ENCODE results near the gene SMARCAD1. TPM values are rescaled to one million over a fixed set of nuclear protein-coding genes. Genes with fewer than 3 reads are reported as not detected.

SMARCAD1 gene
- 10 to 100 TPM; 30.4 to 37.0 TPM for total RNA-seq

- Mint-ChIP-seq H3K4me1 (peaks cover 16% of the 10 kb centered on the region), H3K4me3 (peak within 1 kb of the TSS; percentile 98), H3K9me3 (no peaks in the 10 kb centered on the region), H3K36me3 (ENCODE audit: low read depth) (peaks cover 51% of the 10 kb centered on the region), H3K27me3 (no peaks in the 10 kb centered on the region), H3K27ac (peak within 1 kb of the TSS; percentile 99)
- peak; percentile 97 for ATAC-seq (replicated peaks)
Observed at GRCh38 chr4:94207469-94208224, at the start of gene SMARCAD1. SMARCAD1 (plus strand) TSS chr4:94207865; CDS start chr4:94208395, 530 bp downstream.

- no peaks in the 10 kb centered on the region for H3K9me3 Mint-ChIP-seq
- ATAC-seq (replicated peaks) = no peak
- H3K27me3 Mint-ChIP-seq = no peaks in the 10 kb centered on the region
- no peak overlapping the region for H3K4me3 Mint-ChIP-seq
- H3K4me1 Mint-ChIP-seq = peaks cover 4% of the 10 kb centered on the region
- no peak overlapping the region for H3K27ac Mint-ChIP-seq
- H3K36me3 Mint-ChIP-seq (ENCODE audit: low read depth) = no peaks in the 10 kb centered on the region
Observed at GRCh38 chr4:94158883-94159282, 48.8 kb upstream of the SMARCAD1 start.

GRCh38 chr4:94159790-94160189 is 47.9 kb upstream of the SMARCAD1 start:
- ATAC-seq (replicated peaks) = no peak
- no peak overlapping the region for H3K27ac Mint-ChIP-seq
- H3K4me1 Mint-ChIP-seq = peaks cover 4% of the 10 kb centered on the region
- no peaks in the 10 kb centered on the region for H3K9me3 Mint-ChIP-seq
- H3K27me3 Mint-ChIP-seq = no peaks in the 10 kb centered on the region
- no peak overlapping the region for H3K4me3 Mint-ChIP-seq
- H3K36me3 Mint-ChIP-seq (ENCODE audit: low read depth) = no peaks in the 10 kb centered on the region

GRCh38 chr4:94160774-94161173 is 46.9 kb upstream of the SMARCAD1 start:
- Mint-ChIP-seq H3K27me3 (no peaks in the 10 kb centered on the region), H3K36me3 (ENCODE audit: low read depth) (no peaks in the 10 kb centered on the region), H3K4me3 (no peak overlapping the region), H3K9me3 (no peaks in the 10 kb centered on the region), H3K4me1 (peaks cover 4% of the 10 kb centered on the region), H3K27ac (no peak overlapping the region)
- peak; percentile 59 for ATAC-seq (replicated peaks)

GRCh38 chr4:94165256-94165655 is 42.4 kb upstream of the SMARCAD1 start:
- no peaks in the 10 kb centered on the region for H3K9me3 Mint-ChIP-seq
- no peak overlapping the region for H3K4me3 Mint-ChIP-seq
- no peaks in the 10 kb centered on the region for H3K27me3 Mint-ChIP-seq
- H3K27ac Mint-ChIP-seq = no peak overlapping the region
- no peaks in the 10 kb centered on the region for H3K36me3 Mint-ChIP-seq (ENCODE audit: low read depth)
- no peak for ATAC-seq (replicated peaks)
- H3K4me1 Mint-ChIP-seq = peaks cover 4% of the 10 kb centered on the region

GRCh38 chr4:94168321-94168720 is 39.3 kb upstream of the SMARCAD1 start:
- Mint-ChIP-seq H3K27me3 (peaks cover 7% of the 10 kb centered on the region), H3K27ac (no peak overlapping the region), H3K4me1 (no peaks in the 10 kb centered on the region), H3K9me3 (no peaks in the 10 kb centered on the region), H3K4me3 (no peak overlapping the region), H3K36me3 (ENCODE audit: low read depth) (no peaks in the 10 kb centered on the region)
- no peak for ATAC-seq (replicated peaks)

- Mint-ChIP-seq H3K27me3 (peaks cover 7% of the 10 kb centered on the region), H3K27ac (no peak overlapping the region), H3K4me3 (no peak overlapping the region), H3K36me3 (ENCODE audit: low read depth) (no peaks in the 10 kb centered on the region), H3K9me3 (no peaks in the 10 kb centered on the region), H3K4me1 (no peaks in the 10 kb centered on the region)
- no peak for ATAC-seq (replicated peaks)
Observed at GRCh38 chr4:94169803-94170372, 37.8 kb upstream of the SMARCAD1 start.

- Mint-ChIP-seq H3K9me3 (no peaks in the 10 kb centered on the region), H3K4me1 (no peaks in the 10 kb centered on the region), H3K27ac (no peak overlapping the region), H3K27me3 (peaks cover 10% of the 10 kb centered on the region), H3K4me3 (no peak overlapping the region), H3K36me3 (ENCODE audit: low read depth) (no peaks in the 10 kb centered on the region)
- ATAC-seq (replicated peaks) = no peak
Observed at GRCh38 chr4:94171616-94172015, 36.0 kb upstream of the SMARCAD1 start.

GRCh38 chr4:94175553-94176261 is 32.0 kb upstream of the SMARCAD1 start:
- no peak overlapping the region for H3K27ac Mint-ChIP-seq
- no peak overlapping the region for H3K4me3 Mint-ChIP-seq
- no peaks in the 10 kb centered on the region for H3K36me3 Mint-ChIP-seq (ENCODE audit: low read depth)
- H3K4me1 Mint-ChIP-seq = no peaks in the 10 kb centered on the region
- peaks cover 14% of the 10 kb centered on the region for H3K27me3 Mint-ChIP-seq
- no peak for ATAC-seq (replicated peaks)
- no peaks in the 10 kb centered on the region for H3K9me3 Mint-ChIP-seq

GRCh38 chr4:94177822-94178221 is 29.8 kb upstream of the SMARCAD1 start:
- no peak overlapping the region for H3K4me3 Mint-ChIP-seq
- H3K27ac Mint-ChIP-seq = no peak overlapping the region
- no peaks in the 10 kb centered on the region for H3K9me3 Mint-ChIP-seq
- H3K4me1 Mint-ChIP-seq = no peaks in the 10 kb centered on the region
- no peaks in the 10 kb centered on the region for H3K36me3 Mint-ChIP-seq (ENCODE audit: low read depth)
- peaks cover 18% of the 10 kb centered on the region for H3K27me3 Mint-ChIP-seq
- no peak for ATAC-seq (replicated peaks)

- Mint-ChIP-seq H3K4me1 (no peaks in the 10 kb centered on the region), H3K4me3 (no peak overlapping the region), H3K36me3 (ENCODE audit: low read depth) (no peaks in the 10 kb centered on the region), H3K27ac (no peak overlapping the region), H3K27me3 (peaks cover 20% of the 10 kb centered on the region), H3K9me3 (no peaks in the 10 kb centered on the region)
- no peak for ATAC-seq (replicated peaks)
Observed at GRCh38 chr4:94181815-94182214, 25.9 kb upstream of the SMARCAD1 start.

- no peak for ATAC-seq (replicated peaks)
- no peaks in the 10 kb centered on the region for H3K9me3 Mint-ChIP-seq
- H3K4me3 Mint-ChIP-seq = no peak overlapping the region
- peaks cover 6% of the 10 kb centered on the region for H3K36me3 Mint-ChIP-seq (ENCODE audit: low read depth)
- no peak overlapping the region for H3K27ac Mint-ChIP-seq
- H3K4me1 Mint-ChIP-seq = no peaks in the 10 kb centered on the region
- H3K27me3 Mint-ChIP-seq = peaks cover 4% of the 10 kb centered on the region
Observed at GRCh38 chr4:94202769-94203168, 4.9 kb upstream of the SMARCAD1 start.

- H3K4me3 Mint-ChIP-seq = peak overlapping the region; percentile 98
- H3K4me1 Mint-ChIP-seq = peaks cover 22% of the 10 kb centered on the region
- no peak for ATAC-seq (replicated peaks)
- no peaks in the 10 kb centered on the region for H3K27me3 Mint-ChIP-seq
- no peaks in the 10 kb centered on the region for H3K9me3 Mint-ChIP-seq
- peak overlapping the region; percentile 99 for H3K27ac Mint-ChIP-seq
- peaks cover 57% of the 10 kb centered on the region for H3K36me3 Mint-ChIP-seq (ENCODE audit: low read depth)
Observed at GRCh38 chr4:94208266-94208665, 601 bp downstream of the SMARCAD1 start.

- ATAC-seq (replicated peaks) = no peak
- Mint-ChIP-seq H3K27me3 (no peaks in the 10 kb centered on the region), H3K4me1 (peaks cover 29% of the 10 kb centered on the region), H3K36me3 (ENCODE audit: low read depth) (peaks cover 64% of the 10 kb centered on the region), H3K4me3 (peak overlapping the region; percentile 98), H3K9me3 (no peaks in the 10 kb centered on the region), H3K27ac (peak overlapping the region; percentile 99)
Observed at GRCh38 chr4:94208918-94209317, 1.3 kb downstream of the SMARCAD1 start.

GRCh38 chr4:94211861-94212260 is 4.2 kb downstream of the SMARCAD1 start:
- ATAC-seq (replicated peaks) = no peak
- Mint-ChIP-seq H3K4me1 (peaks cover 48% of the 10 kb centered on the region), H3K36me3 (ENCODE audit: low read depth) (peaks cover 93% of the 10 kb centered on the region), H3K27me3 (no peaks in the 10 kb centered on the region), H3K9me3 (no peaks in the 10 kb centered on the region), H3K27ac (no peak overlapping the region), H3K4me3 (no peak overlapping the region)
